ENCODE results near the gene LAMB1.

LAMB1 gene

DNA sequence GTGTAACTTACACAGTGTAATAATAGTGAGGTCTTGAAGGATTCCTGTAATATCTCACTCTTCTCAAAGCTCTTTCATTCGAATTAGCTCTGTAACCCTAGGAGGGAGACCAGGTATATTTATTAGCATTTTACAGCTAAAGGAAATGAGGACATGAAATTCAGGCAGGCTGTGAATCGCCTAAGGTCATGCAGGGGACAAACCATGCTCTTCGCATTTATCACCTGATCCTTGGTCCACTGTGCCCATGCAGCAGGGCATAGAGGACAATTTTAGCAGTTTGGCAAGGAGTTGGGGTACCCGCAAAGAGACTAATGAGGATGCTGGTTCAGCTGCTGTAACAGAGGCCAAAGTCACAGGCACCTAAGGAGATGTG, 14.8 kb upstream of the LAMB1 start:
- DNase-seq (ENCODE audit: low read depth) = no peak

DNA sequence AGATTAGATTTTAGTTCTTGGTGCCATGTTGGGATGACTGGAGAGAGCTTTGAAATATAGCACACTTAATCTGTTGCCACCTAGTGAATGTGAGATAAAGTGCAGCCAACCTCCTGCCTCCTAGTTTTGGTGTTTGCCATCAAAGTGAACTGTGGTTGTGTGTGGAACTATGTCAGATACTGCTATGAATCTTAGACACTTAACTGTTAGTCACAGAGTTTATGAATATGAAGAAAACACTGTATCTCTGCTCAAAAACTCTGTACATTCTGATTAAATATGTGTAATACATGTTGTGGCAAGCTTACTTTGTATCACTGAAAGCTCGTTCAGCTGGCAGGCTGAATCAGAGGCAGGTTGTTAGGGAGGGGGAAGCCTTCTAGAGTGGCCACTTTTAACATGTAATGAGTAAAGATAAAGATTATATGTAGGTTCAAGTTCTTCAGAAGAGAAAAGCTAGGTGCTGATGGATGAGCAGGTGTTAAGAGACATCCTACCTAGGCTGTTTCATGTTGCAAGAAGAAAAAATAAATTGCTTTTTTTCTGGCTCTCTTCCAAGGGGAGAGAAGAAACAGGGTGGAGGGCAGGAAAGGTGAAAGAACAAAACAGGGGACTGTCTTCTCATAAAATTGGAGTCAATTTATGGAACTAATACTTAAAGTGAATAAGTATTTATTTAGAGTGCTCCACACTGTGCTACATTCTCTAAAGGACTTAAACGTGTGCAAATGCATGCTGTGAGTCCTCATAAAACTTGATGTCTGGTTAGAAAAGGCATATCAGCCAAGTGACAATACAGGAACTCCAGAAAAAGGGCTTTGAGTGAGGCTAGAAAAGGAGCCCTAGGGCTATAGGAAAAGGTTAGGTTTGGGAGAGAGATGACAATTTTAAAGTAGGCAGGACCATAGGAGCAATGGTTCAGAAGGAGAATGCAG, 14.1 kb upstream of the LAMB1 start:
- no peak for DNase-seq (ENCODE audit: low read depth)

DNA sequence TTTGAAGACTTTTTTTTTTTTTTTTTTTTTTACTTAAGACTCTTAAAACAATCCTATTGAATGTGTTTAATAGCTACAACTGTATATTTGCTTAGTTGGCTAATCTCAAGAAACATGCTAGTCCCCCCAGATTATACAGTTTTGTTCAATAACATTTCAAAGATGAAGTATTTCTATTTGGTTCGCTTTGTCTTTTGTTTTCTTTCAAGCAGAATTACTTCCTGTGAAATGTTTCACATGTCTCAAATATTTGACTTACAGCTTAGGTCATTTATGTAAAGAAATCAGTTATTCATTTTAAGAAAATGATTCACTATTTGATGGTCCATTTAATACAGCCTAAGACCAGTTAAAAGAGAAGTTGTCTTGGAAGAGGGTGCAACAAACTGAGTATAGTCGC, 12.8 kb upstream of the LAMB1 start:
- DNase-seq (ENCODE audit: low read depth) = no peak

DNA sequence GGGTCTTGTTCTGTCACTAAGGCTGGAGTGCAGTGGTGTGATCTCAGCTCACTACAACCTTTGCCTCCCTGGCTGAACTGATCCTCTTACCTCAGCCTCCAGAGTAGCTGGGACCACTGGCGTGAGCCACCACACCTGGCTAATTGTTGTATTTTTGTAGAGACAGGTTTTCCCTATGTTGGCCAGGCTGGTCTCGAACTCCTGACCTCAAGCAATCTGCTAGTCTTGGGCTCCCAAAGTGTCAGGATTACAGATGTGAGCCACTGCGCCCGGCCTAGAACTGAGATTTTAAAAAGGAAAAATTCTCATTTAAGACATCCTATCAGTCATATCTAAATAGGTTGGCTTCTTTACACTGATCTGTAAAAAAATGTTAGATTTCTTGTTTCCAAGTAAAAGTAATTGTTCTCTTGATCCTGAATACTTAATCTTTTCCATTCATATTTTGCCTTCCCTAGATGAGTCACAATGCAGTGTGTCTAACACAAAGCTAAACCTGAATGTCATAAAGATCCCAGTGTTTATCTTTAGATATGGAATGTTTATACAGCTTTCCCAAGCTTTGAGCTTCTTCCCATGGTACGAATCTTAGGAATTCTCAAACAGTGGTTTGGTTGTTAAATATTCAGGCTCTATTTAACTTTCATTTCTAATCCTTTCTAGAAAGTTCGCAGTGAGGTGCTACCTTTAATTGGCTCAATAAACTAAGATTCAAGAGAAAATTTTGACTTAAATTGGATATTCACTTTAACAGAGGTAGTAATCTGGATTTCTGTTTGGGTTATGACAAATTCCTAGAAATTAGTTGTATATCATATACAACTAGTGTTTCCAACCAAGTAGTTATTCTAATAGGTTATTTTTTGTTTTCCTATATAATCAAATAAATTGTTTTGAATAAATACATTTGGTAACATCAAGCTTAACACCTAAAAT, 12.1 kb upstream of the LAMB1 start:
- no peak for DNase-seq (ENCODE audit: low read depth)

DNA sequence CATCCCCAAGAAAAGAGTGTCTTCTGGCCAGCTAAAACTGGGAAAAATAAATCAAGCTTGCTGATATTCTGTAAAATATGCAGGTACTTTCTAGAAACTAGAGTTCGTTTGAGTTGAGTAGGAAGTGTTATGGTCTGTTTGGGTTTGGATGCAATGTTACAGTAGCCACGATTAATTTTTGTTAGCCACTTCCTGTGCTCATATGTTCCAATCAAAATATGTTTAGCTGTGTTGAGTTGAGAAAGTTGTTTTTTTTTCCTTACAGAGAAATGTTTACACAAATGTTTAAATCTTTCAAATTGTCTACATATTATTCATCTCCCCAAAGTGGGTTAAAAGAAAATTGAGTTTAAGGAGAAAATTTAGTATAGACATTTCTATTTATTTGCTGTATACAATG, 11.3 kb upstream of the LAMB1 start:
- no peak for DNase-seq (ENCODE audit: low read depth)

DNA sequence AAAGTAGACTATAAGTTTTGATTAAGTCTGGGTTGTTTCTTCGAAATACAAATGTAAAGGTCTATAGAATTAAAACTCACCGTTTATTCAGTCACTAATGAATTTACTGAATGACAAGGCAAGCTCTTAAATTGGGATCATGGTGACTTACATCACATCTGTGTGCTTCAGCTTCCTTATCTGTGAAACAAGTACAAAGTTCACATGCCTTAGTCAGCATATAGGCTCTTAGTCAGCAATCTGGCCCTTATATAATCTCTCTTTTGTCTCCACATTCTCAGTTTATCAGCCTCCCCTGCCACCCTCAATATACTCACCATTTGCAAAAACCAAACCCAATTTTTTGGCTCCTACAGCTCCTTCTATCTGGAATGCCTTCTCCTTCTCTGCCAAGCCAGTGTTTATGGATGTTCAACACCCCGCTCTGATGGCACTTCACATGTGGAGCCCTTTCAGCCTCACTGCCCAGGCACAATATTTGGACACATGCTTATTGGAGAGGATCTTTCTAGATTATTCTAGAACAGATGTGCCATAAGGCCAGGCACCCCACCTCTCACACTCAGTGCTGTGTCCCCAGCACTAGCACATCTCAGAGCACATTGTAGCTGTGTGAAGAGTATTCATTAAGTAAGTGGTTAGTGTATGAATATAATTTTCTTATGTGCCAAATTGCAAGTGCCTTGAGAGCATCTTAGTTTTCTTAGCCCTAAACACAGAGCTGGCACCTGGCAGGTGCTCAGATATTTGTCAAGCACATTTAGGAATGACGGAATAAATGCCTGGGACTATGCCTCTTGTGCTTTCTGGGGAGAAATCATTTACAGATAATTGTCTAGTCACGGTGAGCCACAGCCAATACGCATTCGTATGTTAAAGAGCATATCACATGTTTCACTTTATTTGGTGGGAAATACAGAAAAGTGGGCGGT, 9.8 kb upstream of the LAMB1 start:
- DNase-seq (ENCODE audit: low read depth) = no peak

- DNase-seq (ENCODE audit: low read depth) = no peak
These were observed 7.4 kb upstream of the LAMB1 start for GRCh38 chr7:108010377-108010776.

GRCh38 chr7:108009873-108010272, 6.9 kb upstream of the LAMB1 start:
- DNase-seq (ENCODE audit: low read depth) = no peak

DNA sequence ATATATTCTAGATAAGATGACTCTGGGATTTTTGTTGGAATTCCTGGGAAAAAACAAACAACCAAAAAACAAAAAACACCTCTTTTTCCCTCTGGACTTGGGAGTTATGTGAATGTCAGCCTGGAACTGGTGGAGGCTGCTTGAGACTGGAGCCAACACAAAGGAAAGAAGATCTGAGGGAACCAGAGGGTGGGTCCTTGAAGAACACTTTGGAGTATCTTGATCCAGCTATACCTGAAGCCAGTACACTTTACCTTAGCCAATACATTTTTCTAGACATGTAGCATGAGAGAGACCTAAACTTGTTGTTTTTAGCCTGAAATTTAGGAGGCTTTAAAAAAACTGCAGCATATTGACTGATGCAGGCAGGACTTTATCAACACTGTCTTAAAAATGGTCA, 5.9 kb upstream of the LAMB1 start:
- DNase-seq (ENCODE audit: low read depth) = no peak

GRCh38 chr7:108008240-108008639, 5.3 kb upstream of the LAMB1 start:
- DNase-seq (ENCODE audit: low read depth) = no peak

- DNase-seq (ENCODE audit: low read depth) = no peak
These were observed 4.8 kb upstream of the LAMB1 start for GRCh38 chr7:108007762-108008161.

DNA sequence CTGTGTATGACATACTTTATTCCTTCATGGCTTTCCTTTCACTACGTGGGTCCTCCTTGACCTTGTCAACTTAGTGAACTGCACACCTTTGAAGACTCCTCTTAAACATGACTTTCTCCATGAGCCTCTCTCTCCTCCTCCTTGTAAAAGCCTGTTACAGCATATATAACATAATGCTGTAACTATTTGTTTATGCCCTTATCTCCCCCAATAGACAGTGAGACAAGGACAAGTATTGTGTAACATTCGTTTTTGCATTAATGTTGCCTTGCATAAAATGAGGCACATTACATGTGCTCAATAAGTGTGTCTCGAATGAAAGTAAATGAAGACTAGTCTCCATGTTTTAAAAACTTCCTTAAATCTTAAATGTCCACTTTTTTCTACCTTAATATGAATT, 4.3 kb upstream of the LAMB1 start:
- no peak for DNase-seq (ENCODE audit: low read depth)

DNA sequence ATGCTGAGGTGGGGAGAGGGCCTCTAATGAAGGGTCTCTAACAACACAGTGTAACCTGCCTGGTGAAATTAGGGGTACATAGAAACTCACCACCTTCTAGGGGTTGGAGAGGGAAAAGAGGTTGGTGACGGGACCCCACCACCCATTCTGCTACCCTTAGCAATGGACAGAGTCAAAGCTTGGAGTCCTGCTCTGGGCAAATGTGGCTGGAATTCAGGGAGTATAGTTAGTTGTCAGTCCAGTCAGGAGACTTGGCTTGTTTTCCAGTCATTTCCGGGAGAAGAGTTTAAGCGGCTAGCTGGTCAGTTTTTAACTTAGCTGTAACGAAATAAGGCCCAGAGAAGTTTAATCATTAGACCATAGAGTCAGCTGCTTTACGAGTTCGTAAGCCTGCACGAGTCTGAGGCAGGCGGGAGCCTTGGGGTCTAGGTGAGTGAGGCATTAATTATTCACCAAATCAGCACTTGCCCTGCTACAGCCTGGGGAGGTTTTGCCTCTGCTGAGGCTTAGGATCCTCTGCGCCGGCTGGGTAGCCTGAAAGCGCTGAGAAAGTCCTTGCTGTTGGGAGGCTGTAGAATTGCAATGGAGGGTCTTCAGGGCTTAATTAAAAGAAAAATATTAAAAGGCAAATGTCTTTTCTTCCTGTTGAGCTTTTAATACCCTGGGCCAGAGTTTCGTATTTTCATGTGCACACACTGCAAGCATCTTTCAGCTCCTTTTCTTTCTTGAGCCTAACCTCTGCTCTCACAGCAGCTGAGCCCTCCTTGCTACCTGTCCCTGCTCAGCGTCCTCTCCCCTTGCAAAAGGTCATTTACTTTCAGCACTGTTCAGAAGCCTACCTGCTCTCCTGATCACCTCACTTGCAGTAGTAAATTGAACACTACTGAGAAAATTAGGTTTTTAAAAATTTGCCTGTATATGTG, 1.5 kb upstream of the LAMB1 start:
- no peak for DNase-seq (ENCODE audit: low read depth)

GRCh38 chr7:108003599-108003935, 606 bp upstream of the LAMB1 start:
- no peak for DNase-seq (ENCODE audit: low read depth)

DNA sequence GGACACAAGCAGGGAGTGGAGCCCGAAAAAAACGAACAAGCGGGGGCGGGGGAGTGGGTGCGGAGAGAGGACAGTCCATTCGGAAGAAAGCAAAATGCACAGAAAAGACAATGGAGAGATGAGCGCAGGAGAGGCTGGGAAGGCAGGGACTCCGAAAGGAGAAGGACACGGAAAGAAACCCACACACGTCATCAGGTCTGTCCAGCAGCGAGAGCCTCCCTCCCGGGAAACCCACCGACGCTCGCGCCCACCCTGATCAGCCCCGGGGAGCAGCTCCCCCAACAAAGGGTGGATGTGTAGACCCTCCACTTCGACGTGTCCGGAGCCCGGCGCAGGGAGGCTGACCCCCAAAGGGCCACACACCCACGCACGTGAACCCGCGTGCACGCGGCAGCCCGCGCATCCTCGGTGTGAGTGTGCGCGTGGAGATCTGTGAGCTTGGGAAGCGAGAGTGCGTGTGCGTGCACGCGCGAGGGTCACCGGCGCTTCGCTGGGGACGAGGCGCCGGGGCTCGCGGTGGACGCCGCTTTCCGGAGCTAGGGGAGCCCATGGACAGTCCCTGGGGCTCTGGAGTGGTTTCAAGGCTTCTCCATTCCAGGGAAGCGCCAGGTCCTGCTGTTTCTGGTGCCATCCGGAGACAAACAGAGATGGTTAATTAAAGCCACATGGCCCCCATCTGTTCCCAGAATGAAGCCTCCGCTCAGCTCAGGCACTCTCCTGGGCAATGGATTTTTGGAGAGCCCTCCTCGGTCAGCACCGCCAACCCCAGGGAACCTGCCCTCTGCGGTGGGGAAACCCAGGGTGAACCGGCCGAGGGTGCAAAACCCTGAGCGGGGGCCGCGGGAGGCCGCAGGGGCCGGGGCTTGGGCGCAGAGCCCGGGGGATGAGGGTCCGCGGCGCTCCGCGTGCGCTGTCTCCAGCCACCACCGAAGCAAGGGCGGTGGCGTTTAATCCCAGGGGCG, 916 bp downstream of the LAMB1 start:
- DNase-seq (ENCODE audit: low read depth) = no peak

DNA sequence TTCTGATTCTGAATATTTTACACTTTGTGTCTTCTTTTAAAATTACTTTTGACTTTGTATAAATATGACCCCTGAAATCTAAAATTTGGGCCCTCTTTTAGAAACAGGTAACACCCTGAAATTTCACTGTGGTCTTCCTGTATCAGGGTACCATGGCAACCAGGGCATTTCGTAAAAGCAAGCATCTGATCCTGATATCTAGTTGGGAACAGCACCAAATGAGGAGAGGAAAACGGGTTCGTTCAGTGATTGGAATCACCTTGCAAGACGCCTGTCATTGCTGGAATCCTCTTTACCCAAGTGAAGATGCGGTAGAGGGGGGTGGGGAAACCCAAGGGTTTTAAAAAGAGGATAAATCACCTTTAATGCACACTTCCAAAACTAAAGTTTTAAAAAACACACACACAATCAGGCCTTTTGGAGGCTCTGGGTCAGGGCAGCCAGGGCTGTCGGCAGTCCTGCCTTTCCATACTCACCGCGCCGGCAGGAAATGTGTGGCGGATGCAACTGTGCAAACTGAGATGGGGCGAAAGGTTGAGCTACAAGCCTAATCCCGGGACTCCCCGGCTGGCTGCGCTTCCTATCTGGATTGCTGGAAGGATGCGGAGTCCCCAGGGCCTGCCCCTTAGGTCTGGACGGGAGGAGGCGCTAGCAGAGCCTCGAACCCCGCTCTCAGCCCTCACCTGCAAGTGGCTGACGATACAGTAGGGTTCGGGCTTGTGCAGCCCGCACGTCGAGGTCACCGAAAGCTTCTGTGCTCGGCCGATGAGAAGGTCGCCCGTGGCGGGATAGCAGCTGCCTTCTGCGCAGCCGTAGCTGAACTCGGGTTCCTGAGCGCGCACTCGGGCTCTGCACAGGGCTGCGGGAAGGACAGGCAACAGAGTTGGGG, 1.8 kb downstream of the LAMB1 start:
- no peak for DNase-seq (ENCODE audit: low read depth)

- DNase-seq (ENCODE audit: low read depth) = no peak
These were observed 3.0 kb downstream of the LAMB1 start for GRCh38 chr7:107999779-108000560.
